GM10248 (cell line): ENCODE measurements around the gene NT5M.
A peak's percentile ranks its signal among the peaks of the same experiment; 100 is the strongest.

Source experiments
- CTCF ChIA-PET: fragments of 300-600 bp; sonication (Branson Sonifier 250); formaldehyde crosslinking; extraction: SDS; loops from one replicate; lab custom pipeline; 2021; ENCODE audit warnings: antibody characterized with exemption; lab: Yijun Ruan, JAX
- POLR2A ChIA-PET: fragments of 350-650 bp; sonication (Branson Sonifier 250); formaldehyde crosslinking; extraction: SDS; loops from one replicate; lab custom pipeline; 2020; ENCODE audit warnings: antibody characterized with exemption; lab: Yijun Ruan, JAX
- DNase-seq: peaks from one replicate; pipeline ENCODE4 v3.0.0; 2012; ENCODE audit errors: extremely low spot score
- TF ChIP-seq, protein P1 (sequence below): IDR thresholded peaks from 2 replicates; pipeline ENCODE4 v1.5.1; 2012; ENCODE audit warnings: mild to moderate bottlenecking, low read depth; ENCODE audit errors: extremely low read depth, missing control alignments, control extremely low read depth

Gene NT5M

DNA sequence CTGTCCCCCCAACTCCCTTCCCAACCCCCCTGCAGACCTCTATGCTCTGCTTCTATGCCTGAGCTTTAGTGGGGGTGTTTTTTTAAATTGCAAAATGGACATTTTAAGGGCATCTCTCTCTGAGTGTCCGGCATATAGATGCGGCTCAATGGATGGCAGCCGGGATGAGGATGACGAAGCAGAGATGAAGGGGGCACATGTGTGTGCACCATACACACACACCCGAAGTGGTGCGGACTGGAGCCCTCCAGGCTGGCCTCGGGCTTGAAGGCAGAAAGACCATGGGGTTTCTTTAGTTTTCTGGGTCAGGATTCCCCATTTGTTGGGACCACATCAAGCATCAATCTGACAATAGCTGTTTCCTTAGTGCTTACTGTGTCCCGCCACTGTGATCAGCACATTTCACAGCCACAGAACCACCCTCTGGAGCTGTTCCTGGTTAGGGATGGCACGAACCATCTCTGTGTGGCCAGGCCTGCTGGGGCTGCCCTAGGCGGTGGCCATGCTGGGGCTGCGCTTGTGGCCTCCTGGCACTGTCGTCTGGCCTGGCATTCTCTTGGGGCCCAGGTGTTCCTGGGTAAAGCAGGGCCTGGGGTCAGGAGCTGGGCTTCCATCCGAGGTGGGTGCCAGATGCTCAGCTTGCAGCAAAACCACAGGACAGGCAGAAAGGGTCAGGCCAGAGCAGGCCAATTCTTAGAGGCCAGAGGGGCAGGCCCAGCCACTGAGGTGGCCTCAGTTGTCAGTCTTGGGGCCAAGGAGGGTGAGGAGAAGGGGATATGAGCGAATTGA is 49.9 kb downstream of the NT5M start:
- CTCF ChIA-PET = interaction anchor here (0.9 to 13.5 kb wide), 7 partner anchors 9 to 286 kb away, joined by 3 to 168 read pairs (median 22); partner anchors contain the start of gene RASD1
- TF ChIP-seq, protein P1, sequence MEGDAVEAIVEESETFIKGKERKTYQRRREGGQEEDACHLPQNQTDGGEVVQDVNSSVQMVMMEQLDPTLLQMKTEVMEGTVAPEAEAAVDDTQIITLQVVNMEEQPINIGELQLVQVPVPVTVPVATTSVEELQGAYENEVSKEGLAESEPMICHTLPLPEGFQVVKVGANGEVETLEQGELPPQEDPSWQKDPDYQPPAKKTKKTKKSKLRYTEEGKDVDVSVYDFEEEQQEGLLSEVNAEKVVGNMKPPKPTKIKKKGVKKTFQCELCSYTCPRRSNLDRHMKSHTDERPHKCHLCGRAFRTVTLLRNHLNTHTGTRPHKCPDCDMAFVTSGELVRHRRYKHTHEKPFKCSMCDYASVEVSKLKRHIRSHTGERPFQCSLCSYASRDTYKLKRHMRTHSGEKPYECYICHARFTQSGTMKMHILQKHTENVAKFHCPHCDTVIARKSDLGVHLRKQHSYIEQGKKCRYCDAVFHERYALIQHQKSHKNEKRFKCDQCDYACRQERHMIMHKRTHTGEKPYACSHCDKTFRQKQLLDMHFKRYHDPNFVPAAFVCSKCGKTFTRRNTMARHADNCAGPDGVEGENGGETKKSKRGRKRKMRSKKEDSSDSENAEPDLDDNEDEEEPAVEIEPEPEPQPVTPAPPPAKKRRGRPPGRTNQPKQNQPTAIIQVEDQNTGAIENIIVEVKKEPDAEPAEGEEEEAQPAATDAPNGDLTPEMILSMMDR = no peak
- no peak for DNase-seq
- POLR2A ChIA-PET = no interaction called here

DNA sequence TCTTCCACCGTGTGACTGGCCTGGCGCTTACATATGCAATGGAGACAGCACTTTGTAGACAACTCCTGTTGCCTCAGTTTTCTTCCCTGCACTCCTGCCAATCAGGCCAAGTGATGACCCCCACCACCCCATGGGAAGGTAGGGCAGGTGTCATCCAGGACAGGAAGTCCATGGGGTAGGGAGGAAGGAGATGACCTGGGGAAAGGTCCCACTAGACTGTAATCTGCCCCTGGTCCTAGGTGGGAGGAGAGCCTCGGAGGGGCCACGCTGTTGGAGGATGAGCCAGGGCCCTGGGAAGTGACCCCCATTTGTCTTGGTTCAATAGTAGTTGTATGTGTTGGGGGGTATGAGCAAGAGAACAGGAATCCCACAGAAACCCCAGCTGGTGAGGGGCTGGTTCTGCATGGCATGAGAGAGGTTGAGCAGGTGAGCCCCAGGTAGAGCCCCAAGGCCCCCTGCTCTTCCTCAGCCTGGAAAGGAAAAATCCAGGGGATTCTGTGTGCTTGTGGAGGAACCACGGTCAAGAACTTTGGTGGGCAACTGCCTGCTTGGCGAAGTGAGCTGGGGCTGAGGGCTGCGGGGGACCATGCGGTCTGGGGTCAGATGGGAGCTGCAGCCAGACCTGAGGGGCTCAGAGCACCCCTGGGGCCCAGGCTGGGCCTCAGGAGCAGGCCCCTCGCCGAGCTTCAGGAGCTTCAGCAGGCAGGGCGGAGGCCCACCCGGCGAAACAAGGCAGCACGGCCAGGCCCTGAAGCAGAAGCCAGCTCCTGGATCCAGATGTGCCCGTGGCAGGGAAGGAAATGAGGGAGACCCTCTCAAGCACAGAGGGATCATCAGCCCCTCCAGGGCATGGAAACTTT is 50.7 kb downstream of the NT5M start:
- TF ChIP-seq, protein P1 = no peak
- ChIA-PET POLR2A (no interaction called here), CTCF (interaction anchor here (0.9 to 13.5 kb wide), 14 partner anchors 10 to 295 kb away, joined by 3 to 168 read pairs (median 6); partner anchors contain the start of gene RASD1)
- DNase-seq = no peak

DNA sequence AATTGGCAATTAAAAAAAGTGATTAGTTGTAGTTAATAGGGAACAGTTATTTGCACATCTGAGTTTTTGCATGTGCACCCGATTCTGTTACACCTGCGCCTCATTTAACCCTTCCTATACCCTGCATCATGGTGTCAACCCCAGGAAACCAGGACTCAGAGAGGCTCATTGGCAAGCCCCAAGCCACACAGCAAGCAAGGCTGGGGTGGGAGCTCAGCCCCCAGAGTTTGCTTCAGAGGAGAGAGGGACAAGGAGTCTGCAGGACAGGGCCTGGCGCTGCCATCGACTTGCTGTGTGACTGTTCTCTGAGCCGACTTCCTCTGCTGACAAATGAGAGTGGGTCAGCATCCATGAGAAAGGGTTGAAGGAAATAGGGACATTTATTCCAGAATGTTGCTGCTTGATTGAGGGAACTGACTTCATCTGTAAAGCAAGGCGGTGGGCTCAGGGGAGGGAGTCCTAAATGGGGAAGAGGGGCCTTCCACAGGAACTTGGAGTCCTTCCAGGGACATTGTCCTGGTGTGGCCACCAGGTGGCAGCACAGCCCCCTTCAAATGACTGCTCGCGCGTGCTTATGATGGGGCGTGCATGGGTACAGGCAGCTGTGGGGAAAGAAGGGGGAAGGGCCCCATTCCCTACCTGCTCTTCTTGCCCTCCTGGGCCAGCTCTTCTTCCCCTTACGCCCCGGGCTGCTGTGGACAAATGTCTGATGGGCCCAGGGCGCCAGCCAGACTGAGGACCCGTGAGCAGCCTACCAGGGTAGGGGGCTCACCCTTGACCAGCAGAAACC is 51.6 kb downstream of the NT5M start:
- TF ChIP-seq, protein P1 = peak; percentile 81
- DNase-seq = peak; percentile 90
- POLR2A ChIA-PET = no interaction called here
- CTCF ChIA-PET = interaction anchor here (0.6 to 13.5 kb wide), 34 partner anchors 8 to 437 kb away, joined by 3 to 168 read pairs (median 4); partner anchors contain the start of gene RASD1

DNA sequence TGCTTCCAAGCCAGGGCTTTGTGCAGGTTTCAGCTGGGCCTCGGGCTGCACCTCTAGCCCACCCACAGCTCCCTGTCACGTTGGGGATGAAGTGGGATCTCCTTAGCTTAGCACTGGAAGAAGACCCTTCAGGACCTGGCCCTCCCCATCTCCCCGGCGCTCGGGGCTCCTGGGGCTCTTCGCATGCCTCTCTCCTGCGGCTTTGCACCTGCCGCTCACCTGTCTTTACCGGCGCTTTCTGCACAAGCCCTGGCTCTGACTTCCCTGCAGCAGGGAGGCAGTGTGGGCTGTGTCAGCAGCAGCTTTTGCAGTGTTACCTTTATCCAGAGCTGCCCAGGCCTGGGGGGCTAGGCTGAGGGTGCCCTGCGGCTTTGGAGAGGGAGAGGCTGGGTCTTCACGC is 52.3 kb downstream of the NT5M start:
- TF ChIP-seq, protein P1 = no peak
- DNase-seq = no peak
- CTCF ChIA-PET = interaction anchor here (0.6 to 13.5 kb wide), 29 partner anchors 8 to 438 kb away, joined by 3 to 168 read pairs (median 4); partner anchors contain the start of gene RASD1
- POLR2A ChIA-PET = no interaction called here

DNA sequence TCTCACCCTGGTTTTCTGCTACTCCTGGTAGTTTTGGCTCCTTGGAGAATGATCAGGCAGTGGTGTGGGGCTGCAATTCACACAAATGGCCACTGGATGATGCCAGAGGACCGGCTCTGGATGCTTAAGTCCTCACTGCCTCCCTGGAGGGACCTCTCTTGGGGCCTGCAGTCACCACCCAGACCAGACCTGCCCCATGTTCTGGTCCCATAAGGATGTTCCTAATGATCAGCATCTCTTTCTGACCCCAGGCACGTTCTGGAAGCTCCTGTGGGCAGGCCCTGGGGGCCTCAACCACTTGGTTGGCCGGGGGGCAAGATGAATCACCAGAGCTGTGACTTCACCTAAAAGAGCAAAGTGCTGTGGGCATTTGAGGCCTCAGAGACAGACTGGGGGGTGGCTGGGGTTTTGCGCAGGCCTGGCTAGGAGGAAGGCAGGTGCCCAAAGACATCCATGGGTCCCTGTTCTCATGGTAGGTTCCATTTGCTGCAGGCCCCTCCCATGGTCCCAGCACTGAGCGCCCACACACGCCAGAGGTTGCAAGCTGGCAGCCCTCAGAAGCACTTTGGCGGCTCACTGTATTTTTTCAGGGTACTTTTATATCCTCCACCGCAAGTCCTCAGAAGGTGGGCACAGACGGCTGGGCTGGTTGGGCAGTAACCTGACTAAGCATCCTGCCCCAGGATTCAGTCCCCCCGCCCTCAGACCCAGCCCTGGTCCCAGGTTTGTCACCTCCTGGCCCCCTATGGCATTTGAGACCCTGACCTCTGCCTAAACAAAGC is 53.2 kb downstream of the NT5M start:
- CTCF ChIA-PET = interaction anchor here (0.7 to 13.5 kb wide), 14 partner anchors 10 to 289 kb away, joined by 3 to 168 read pairs (median 4); no protein-coding TSS in a partner anchor
- peak; percentile 85 for DNase-seq
- POLR2A ChIA-PET = no interaction called here
- TF ChIP-seq, protein P1 = peak; percentile 98
